GM12892 (cell line): ENCODE measurements around the gene CNTLN.

Source experiments
- POLR2A ChIP-seq: IDR thresholded peaks from 2 replicates; pipeline ENCODE4 v1.6.1; 2011; ENCODE audit warnings: low read depth, low read length, control low read depth
- POLR2AphosphoS5 ChIP-seq: IDR thresholded peaks from 2 replicates; pipeline ENCODE4 v1.6.1; 2011; ENCODE audit warnings: low read depth, low read length, control low read depth
- TAF1 ChIP-seq: IDR thresholded peaks from 2 replicates; pipeline ENCODE4 v1.6.1; 2011; ENCODE audit warnings: low read depth, mild to moderate bottlenecking, control low read depth, low read length, borderline replicate concordance

GRCh38 chr9:17236147-17236546 lies 101.3 kb downstream of the CNTLN start:
- TF ChIP-seq POLR2A (no peak), POLR2AphosphoS5 (no peak), TAF1 (no peak)
